Measurements from ENCODE around the gene EDRF1. TPM values are rescaled to one million over a fixed set of nuclear protein-coding genes. Genes with fewer than 3 reads are reported as not detected.

Gene EDRF1
- total RNA-seq, 1 experiment from 2014 or later: 49.2 TPM

GRCh38 chr10:125802739-125803138 is 83.2 kb downstream of the EDRF1 start:
- Histone ChIP-seq H3K9me2 (ENCODE audit: insufficient read depth) (no peaks in the 10 kb centered on the region), H3K4me1 (ENCODE audit: control insufficient read depth in 1 of 2, insufficient read depth in 2 of 2, low read length in 2 of 2) (no peaks in the 10 kb centered on the region), H3K9me3 (ENCODE audit: control insufficient read depth in 1 of 2, insufficient read depth in 1 of 2, low read depth in 1 of 2, low read length in 2 of 2) (no peaks in the 10 kb centered on the region), H3K79me2 (ENCODE audit: insufficient read depth, low read length) (no peaks in the 10 kb centered on the region), H3K9ac (ENCODE audit: low read length) (no peak overlapping the region), H4K20me1 (ENCODE audit: insufficient read depth) (no peaks in the 10 kb centered on the region), H3K4me2 (ENCODE audit: low read length) (no peak overlapping the region), H3K4me3 (replicated peaks in 1 of 2; ENCODE audit: low read depth in 1 of 2, low read length in 2 of 2) (no peak overlapping the region), H3K36me3 (ENCODE audit: control insufficient read depth in 1 of 2, insufficient read depth in 2 of 2, low read length in 2 of 2) (peaks cover 0 to 6% of the 10 kb centered on the region in 2 experiments; a peak in 2 of 4 replicates), H2AFZ (ENCODE audit: low read depth, low read length, poor library complexity, severe bottlenecking) (no peak overlapping the region), H3K27ac (ENCODE audit: low read depth, low read length) (no peak overlapping the region), H3K27me3 (ENCODE audit: insufficient read depth, low read length) (no peaks in the 10 kb centered on the region)
- ChIA-PET RAD21 (ENCODE audit: low non-redundant PET in 1 of 2, low total read pairs in 2 of 2, uncharacterized antibody in 2 of 2, unreplicated experiment in 2 of 2) (no interaction called here), POLR2A (no interaction called here), CTCF (no interaction called here)
- ATAC-seq (no peak), DNase-seq (ENCODE audit: low read depth, low spot score) (no peak)
- intact Hi-C loops (cut with micrococcal nuclease): no loop called here
- TF ChIP-seq YY1 (IDR thresholded peaks at IDR 0.05; ENCODE audit: extremely low read depth, insufficient replicate concordance, low read depth, low read length) (no peak), FOSL1 (IDR thresholded peaks at IDR 0.05; ENCODE audit: low read depth) (no peak), MAX (IDR thresholded peaks at IDR 0.05) (no peak), ZBTB33 (IDR thresholded peaks at IDR 0.05; ENCODE audit: extremely low read depth, insufficient replicate concordance, low read length) (no peak), CBX3 (IDR thresholded peaks at IDR 0.05; ENCODE audit: low read depth) (no peak), ZNF274 (IDR thresholded peaks at IDR 0.05; ENCODE audit: low read depth, low read length) (no peak), CEBPB (IDR thresholded peaks at IDR 0.05; ENCODE audit: low read depth) (no peak), JUND (IDR thresholded peaks at IDR 0.05) (no peak), RAD21 (IDR thresholded peaks at IDR 0.05; ENCODE audit: low read depth) (no peak), REST (IDR thresholded peaks at IDR 0.05; ENCODE audit: low read depth) (no peak), SIN3A (IDR thresholded peaks at IDR 0.05; ENCODE audit: low read depth) (no peak), POLR2AphosphoS5 (IDR thresholded peaks at IDR 0.05; ENCODE audit: low read depth, low read length) (no peak), SRF (IDR thresholded peaks at IDR 0.05; ENCODE audit: low read depth) (no peak), ELF1 (IDR thresholded peaks at IDR 0.05; ENCODE audit: borderline replicate concordance, low read depth) (no peak), EGR1 (IDR thresholded peaks at IDR 0.05; ENCODE audit: low read depth) (no peak), TCF7L2 (IDR thresholded peaks at IDR 0.05; ENCODE audit: borderline replicate concordance, extremely low read depth, insufficient read depth, insufficient read length) (no peak), CTCF (IDR thresholded peaks at IDR 0.05 in 2 of 3, conservative IDR thresholded peaks at IDR 0.05 in 1 of 3; ENCODE audit: borderline replicate concordance in 1 of 3, insufficient read depth in 1 of 3, low read depth in 2 of 3, low read length in 2 of 3) (no peak), ZFX (IDR thresholded peaks at IDR 0.05) (no peak), SP1 (IDR thresholded peaks at IDR 0.05; ENCODE audit: low read depth) (no peak)
- no TSS peak for BruUV-seq (replicated peaks)
